GM18508 (cell line): ENCODE data around the gene OLFM1.

ENCODE experiments used
- ATAC-seq: cut with Tn5 transposase; IDR thresholded peaks from one replicate; pipeline ENCODE4 v1.9.1; 2021; ENCODE audit warnings: moderate number of reproducible peaks; ENCODE audit not compliant: insufficient read depth, unreplicated experiment

OLFM1 gene

DNA sequence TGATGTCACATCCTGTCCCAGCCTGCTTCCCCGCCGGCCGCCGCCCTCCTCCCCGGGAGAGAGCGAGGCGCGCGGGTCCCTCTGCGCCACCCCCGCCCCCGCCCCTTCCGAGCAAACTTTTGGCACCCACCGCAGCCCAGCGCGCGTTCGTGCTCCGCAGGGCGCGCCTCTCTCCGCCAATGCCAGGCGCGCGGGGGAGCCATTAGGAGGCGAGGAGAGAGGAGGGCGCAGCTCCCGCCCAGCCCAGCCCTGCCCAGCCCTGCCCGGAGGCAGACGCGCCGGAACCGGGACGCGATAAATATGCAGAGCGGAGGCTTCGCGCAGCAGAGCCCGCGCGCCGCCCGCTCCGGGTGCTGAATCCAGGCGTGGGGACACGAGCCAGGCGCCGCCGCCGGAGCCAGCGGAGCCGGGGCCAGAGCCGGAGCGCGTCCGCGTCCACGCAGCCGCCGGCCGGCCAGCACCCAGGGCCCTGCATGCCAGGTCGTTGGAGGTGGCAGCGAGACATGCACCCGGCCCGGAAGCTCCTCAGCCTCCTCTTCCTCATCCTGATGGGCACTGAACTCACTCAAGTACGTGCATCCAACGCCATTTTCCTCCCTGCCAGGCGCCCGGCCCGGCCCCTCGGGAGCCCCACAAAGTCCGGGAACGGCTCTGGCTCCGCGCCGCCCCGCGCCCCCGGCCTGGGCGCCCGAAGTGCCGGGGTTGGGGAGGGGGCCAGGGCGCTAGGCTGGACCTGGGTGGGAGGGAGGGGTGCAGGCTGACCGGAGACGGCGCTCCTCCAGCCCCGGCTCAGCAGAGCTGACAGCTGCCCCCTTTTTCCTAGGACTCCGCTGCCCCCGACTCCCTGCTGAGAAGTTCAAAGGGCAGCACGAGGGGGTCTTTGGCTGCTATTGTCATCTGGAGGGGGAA is 12.0 kb upstream of the OLFM1 start:
- no peak for ATAC-seq

DNA sequence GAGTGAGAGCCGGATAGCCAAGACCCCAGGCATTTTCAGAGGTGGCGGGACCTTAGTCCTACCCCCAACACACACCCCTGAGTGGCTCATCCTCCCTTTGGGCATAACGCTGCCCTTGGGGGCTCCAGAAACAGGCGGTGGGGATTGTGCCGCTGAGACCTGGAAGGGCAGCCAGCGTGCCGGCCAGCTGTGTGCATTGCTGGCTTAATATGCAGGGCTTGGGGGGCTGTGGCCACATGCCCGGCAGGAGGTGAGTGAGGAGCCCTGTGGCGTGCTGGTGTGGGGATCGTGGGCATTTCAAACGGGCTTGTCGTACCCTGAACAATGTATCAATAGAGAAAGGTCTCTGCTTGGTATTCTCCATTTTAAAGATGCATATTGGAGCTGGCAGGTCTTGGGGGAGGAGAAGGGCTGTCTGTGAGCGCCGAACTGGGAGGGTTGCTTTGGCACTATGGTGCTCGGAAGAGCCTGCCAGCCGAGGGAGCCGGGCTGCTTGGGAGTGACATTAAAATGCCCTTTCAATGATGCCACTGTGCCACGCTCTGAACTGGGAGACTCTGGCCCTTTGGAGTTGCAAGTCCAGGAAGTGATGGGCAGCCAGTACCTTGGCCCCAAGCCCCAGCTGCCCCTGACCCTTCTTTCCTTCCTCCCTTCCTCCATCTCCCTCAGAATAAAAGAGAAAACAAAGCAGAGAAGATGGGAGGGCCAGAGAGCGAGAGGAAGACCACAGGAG is 11.2 kb upstream of the OLFM1 start:
- no peak for ATAC-seq

DNA sequence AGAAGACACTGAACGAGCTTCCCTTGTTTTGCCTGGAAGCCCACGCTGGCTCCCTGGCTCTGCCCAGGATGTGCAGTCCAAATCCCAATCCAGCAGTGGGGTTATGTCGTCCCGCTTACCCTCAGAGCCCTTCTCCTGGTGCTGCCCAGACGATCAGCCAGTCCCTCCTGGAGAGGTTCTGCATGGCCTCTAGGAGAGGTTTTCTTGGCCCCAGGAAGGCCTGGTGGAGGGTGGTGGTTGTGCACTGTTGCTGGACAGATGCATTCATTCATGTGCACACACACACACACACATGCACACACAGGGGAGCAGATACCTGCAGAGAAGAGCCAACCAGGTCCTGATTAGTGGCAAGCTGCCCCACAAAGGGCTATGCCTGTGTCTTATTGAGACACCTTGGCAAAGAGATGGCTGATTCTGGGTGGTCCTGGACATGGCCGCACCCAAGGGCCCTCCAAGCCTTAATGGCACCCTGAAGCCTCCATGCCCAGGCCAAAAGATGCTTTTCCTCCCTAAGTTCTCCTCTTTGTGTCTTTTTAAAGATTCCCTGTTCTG is 10.5 kb upstream of the OLFM1 start:
- ATAC-seq: no peak

DNA sequence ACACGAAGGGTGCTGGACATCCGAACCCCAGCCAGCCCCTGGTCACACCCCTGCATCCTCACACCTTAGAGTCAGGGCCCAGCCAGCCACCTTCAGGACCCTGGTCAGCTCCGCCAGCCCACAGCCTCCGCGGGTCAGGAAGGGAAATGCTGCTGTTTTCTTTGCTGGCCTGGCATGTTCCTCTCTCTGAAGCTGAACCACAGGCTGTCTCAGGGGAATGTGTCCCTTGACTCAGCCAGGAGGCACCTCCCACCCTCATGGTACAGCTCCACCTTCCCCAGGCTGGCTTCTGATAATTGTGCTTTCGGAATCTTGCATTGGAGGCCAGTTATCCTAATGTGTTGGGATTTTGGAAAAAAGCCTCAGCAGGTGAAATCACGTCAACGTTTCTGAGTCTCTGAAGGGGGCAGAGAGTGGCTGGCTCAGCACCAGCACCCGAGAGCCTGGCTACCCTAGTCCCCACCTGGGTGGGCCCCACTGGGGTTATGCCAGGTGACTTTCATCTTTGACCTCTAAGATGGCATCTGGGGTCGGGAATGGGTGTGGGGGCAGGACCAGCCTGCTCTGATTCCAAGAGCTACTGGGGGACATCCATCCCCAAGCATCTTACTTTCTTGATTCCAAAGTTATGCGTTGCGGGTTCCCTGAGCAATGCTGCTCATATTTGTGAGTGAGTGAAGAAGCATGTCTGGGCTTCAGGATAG is 9.8 kb upstream of the OLFM1 start:
- no peak for ATAC-seq

DNA sequence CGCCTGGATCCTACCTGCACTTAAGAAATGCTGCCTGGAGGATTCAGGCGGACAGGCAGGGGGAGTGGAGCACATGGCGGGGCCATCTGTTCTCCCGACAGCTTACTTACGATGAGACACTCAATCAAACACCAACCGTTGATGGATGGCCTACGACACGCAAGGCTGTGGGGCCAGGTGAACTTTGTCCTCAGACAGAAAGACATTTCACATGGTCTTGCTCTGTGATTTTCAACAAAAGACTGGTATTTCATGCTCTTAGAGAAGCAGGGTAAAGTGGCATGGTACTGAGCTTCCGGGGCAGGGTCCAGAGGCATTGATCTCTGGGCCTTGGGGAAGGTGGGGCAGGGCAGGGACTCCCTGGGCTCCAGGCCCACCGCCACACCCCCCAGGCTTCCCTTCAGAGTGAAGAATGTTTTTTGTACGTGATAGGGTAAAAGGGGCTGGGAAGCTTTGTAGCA is 9.1 kb upstream of the OLFM1 start:
- ATAC-seq: no peak

DNA sequence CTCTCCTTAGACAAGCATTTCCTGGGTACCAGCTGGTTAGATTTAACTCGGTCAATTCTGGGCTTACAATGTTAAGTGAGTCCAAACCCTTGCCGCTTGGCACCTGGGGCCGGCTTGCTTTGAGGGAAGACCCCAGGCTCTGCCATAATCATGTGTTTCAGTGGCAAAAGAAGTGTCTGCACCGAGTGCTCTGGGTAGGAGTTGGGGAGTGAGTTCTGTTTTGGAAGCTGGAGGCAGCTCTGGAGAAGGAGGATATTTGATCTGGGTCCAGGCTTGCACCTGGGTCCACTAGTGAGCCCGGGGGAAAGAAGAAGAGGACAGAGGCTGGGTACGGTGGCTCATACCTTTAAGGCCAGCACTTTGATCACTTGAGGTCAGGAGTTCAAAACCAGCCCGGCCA is 8.4 kb upstream of the OLFM1 start:
- no peak for ATAC-seq

DNA sequence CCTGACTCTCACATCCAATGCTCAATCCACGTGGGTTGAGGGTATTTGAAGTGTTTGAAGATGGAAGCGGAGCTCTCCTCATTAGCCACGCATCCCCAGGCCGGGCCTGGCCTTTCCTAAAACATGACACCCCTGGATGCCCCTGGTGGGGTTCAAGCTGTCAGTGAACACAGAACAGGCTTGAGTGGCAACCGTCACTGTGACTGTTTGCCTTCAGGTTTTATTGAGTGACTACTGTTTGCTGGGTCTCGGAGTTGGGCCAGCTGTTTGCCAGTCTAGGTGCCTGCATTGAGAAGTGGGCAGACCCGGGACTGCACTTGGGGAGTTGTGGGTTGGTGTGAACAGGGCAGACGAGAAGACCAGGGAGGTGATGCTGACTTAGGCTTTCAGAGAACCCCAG is 7.8 kb upstream of the OLFM1 start:
- no peak for ATAC-seq

DNA sequence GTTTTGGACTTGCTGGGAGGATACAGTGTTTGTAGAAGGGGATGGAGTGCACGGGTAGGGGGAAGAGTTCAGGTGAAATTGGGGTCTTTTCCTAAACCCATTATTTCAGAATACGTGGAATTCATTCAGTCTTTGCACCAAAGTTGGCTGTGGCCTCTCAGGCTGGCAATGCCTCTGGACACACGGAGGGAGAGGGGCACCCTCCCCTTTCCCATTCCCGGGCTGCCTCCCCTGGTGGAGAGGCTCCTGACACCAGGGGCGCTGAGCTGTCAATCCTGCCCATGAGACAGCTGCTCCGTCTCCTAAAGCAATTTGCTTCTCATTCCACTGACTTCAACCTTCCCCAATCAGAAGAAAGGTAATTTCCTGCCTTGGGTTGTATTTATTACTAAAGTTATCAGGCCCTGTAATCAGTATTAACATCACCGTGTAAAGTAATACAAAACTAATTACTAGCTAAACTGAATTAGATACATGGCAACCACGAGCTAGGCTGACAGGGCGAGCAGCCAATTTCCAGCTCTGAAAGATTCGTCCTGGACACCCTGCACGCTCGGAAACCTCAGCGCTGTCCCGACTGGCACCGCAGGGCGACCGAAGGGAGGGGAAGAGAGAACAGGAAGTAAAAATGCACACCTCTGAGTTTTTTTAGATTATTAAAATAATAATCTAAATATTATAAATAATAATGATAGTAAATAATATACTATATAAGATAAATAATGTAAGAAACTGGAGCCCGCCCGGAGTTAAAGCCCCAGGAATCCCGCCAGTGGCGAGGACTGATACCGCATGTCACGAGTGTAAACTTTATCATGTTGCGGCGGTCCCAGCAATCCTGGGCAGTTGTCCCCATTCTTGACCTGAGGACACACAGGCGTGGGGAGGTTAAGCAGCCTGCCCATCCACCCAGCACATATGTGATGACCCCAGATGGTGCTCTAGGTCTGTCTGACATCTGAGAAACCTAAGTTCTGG is 6.9 kb upstream of the OLFM1 start:
- no peak for ATAC-seq

DNA sequence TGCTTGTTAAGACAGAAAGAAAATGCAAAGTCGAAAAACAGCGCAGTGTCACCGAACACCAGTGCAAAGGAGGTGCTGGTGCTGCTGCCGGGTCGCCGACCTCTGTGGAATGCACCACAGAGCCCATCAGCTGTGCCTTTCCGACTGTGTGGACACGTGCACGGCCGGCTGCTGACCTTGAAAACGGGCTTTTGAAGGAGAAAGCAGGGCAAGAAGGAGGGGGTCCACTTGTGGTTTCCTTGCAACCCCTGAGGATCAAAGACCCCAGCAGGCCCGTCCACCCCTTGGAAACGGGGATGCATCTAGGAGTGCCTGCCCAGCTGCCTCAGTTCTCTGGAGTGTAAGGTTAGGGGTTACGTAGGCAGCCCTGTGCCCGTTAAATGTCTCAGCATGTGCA is 6.2 kb upstream of the OLFM1 start:
- no peak for ATAC-seq

DNA sequence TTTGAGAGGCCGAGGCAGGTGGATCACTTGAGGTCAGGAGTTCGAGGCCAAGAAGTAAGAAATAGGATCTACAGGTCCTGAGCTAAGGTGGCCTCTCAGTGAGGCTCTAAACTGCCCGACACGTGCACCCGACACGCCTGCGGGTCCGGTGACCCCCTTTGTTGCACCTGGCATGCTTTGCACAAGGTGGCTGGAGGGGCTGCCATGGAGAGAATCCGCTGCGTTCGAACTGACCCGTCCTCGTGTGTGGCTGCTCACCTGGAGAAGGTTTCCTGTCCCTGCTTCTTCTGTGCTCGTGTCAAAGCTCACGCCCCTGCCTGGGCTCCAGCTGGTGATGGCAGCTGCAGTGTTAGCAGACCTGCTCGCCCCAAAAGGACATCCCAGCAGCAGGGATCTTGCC is 5.7 kb upstream of the OLFM1 start:
- no peak for ATAC-seq

DNA sequence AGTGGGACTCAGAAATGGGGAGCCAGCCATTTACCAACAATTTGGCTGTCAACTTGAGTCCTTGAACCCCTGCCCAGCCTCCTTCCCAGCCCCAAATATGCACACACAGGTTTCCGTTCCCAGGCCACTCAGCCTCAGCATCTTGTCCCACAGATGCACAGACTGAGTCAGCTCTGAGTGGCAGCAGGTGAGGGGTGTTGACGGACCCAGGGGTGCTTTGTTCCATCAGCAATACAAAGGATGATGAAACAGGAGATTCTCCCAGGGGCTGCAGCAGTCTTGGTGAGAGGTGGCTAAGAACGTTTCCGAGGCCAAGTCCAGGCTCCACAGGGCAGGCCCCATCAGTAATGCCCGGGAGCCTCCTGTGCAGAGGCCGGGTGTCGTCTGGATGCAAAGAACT is 4.9 kb upstream of the OLFM1 start:
- no peak for ATAC-seq

DNA sequence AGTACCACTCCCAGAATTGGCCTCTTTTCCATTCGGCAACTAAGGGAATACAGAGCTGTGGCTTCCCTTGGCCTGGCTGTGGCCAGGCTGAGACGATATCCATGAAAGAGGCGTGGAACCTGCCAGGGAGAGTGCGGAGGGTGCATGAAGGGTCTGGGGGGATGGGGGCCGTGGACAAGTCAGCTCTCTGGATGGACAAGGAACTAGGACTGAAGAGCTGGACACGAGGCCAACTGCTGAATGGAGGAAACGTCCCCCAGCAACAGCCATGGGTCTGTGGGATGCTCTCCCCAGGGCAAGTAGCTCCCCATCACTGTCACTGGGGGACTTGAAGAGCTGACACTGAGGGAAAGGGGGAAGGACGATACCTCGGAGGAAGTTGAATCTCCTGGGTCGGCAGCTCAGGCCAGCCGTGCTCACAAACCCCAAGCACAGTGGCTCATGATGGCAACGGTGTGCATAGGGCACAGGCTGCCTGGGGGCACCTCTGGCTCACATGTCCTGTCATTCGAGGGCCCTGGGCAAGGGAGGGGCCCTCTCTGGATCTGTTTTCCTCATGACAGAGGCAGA is 4.1 kb upstream of the OLFM1 start:
- no peak for ATAC-seq

DNA sequence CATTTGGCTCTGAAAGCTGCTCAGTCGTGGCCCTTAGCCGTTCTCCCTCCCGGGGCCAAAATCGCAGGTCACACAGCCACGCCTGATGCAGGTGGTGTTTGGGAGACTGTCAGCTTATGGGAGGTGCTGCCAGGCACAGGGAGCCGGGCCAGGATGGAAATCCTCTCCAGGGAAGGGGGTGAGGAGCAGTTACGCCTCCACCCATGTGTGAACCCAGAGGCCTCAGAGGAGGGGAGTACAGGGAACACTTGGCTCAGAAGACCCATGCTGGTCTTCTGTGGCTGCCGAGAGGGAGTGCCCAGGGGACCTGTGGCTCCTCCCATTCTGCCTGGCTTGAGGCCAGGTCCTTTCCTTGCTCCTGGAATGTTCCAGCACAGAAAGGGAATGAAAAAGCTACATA is 3.6 kb upstream of the OLFM1 start:
- no peak for ATAC-seq

DNA sequence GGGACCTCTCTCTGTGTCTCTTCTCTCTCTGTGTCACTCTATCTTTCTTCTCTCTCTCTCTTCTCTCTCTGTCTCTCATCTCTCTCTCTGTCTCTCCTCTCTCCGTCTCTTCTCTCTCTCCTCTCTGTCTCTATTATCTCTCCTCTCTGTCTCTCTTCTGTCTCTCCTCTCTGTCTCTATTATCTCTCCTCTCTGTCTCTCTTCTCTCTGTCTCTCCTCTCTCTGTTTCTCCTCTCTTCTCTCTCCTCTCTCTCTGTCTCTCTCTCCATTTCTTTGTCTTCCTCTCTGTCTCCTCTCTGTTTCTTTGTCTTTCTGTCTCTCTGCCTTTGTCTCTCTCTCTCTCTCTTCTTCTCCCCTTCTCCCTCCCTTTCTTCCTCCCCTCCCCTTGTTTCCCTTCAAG is 3.2 kb upstream of the OLFM1 start:
- no peak for ATAC-seq

DNA sequence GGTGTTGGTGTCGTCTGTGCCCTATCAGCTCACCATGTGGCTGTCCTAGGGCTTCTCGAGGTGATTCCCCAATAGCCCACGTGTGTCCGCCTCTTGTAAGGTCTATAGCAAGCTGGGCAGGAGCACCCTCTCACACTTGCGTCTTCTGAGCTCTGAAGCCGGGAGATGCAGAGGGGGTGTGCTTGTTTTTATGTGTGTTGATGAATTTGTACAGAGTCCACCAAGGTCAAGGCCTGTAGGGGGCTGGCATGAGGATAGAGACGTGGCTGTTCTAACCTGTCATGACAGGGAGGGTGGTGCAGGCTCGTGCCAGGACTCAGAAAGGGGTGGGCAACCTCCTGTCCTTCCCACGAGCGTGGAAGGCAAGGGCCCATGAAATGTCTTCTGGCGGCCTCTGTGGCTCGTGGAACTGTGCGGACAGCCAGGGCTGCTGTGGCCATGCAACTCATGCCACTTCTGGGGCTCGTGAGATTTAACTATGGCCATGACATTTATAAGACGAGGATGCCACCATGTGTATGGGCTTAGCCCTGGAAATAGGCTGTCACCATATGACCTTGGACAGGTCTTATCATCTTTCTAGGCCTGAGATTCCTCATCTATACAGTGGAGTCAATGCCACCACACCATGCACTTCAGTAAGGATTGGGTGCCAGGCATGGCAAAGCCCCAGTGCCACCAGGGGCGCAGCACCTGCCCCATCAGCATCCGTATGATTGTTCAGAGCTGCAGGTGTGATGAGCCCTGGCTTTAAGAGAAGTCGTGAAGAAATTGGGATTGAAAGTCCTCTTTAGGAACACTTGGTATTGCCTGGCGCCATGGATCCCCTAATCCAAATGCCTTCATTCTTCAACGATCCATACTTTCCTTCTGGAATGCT is 2.3 kb upstream of the OLFM1 start:
- no peak for ATAC-seq

DNA sequence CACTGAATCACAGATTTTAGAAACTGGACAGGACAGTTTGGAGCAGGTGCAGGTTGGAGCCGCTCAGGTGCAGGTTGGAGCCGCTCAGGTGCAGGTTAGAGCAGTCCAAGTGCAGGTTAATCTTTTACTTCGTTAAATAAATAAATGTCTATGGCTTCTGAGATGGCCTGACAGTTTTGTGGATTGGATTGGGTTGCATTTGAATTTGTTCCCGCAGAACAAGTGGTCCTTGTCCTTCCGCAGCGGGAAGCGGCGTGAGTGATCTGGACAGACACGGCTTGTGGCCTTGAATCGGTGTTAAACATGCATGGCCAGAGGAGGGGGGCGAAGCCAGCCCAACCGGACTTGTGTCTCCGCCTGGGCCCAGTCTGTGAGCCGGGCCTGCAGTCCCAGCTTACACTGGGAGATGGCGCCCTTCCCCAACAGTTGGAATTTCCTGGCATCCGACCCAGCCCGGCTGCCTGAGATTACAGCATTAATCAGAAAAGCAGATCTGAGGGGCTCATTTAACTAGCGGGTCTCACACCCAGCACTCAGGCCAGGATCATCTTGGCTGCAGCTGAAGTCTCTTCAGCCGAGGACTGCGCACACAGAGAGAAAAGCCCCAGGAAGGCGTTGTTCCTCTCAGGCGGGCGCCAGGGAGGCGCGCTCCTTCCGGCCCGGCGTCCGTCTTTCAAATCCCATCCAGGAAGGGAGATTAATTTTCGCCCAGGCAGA is 1.5 kb upstream of the OLFM1 start:
- no peak for ATAC-seq

DNA sequence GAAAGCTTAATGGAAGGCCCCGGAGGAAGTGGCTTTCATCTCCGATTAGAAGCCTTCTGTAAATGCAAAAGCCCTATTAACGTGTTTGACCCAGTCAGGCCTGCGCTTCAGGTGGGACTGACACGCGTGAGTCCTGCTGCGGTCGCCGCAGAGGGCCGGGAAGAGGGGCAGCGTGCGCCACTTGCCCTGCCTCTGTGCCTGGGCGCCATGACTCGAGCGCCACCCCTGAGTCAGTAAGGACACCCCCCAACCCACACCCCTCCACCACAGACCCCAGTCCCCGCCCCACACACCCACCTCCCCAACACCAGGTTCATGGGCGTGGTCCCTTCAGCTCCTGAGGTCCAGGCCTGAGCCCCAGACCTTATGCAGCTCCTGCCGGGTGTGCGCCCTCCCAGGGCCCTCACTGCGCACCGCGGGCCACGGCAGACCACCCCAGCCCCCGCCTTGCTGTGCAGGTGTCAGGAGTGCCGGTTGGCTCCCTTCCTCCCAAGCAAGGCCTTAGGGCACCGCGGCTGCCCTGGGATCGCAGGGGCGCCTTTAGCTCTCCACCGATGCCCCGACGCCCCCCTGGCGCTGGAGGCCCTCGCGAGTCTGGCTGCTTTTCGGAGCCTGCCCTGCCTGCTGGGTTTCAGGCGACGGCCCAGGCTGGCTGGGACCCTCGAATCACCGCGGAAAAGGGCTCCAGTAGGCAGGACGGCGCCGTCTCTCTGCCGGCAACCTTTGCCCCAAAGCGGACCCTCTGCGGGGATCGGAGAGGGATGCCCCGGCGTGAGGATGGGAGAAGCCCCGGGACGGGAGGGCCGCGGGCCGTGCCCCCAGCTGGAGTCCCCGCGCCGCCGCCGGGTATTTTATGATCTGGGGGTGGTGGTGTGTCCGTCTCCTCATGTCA is 625 bp upstream of the OLFM1 start:
- no peak for ATAC-seq
